ENCODE data around the gene STPG3.

DNA sequence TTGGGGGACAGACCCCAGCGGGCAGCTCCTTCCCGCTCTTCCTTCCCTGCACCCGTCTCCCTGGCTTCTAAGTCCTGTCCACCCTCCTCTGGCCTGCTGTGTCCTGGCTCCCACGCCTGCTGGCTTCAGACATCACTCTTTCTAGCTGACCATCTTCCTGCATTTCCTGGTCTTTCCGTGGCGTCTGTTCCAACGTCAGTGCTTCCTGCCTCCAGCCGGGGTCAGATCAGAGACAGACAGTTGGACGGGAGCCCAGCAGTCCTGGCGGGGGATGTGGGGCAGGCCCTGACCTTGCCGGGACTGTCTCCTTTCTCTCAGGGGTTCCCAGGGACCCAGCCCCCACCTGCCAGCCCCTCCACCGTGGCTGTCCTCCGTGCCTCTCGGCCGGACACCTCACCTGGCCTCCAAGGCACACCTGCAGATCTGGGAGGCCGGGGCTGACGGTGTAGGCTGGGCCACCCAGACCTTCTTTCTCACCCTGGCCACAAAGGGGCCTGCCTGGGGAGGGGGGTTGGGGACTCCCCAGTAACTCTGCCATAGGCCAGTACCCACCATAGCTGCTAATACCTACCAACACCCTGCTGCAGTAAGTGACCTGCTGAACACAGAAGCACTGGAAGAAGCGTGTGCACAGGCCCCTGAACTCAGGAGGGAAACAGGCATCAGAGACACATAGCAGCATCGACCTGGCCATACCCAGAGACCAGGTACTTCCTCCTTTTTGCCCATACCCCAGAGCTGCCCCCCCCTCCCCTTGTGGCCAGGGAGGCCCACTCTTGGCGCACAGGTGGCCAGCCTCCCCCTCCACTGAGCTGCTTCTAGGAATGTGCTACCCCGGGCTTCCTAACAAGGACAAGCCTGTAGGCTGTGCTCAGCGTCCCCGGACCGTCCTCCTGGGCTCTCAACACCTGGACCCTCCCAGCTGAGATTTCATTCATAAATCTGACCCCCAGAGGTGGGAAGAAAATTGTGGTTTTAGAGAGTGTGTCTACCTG, 45.9 kb downstream of the STPG3 start:
- TF ChIP-seq, protein P1, sequence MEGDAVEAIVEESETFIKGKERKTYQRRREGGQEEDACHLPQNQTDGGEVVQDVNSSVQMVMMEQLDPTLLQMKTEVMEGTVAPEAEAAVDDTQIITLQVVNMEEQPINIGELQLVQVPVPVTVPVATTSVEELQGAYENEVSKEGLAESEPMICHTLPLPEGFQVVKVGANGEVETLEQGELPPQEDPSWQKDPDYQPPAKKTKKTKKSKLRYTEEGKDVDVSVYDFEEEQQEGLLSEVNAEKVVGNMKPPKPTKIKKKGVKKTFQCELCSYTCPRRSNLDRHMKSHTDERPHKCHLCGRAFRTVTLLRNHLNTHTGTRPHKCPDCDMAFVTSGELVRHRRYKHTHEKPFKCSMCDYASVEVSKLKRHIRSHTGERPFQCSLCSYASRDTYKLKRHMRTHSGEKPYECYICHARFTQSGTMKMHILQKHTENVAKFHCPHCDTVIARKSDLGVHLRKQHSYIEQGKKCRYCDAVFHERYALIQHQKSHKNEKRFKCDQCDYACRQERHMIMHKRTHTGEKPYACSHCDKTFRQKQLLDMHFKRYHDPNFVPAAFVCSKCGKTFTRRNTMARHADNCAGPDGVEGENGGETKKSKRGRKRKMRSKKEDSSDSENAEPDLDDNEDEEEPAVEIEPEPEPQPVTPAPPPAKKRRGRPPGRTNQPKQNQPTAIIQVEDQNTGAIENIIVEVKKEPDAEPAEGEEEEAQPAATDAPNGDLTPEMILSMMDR (IDR thresholded peaks at IDR 0.05) = no peak
- no peak for TF ChIP-seq POLR2A (IDR thresholded peaks at IDR 0.05)
